AG10803 (cell line): Measurements from ENCODE around the gene PRKG2.

Experiments used
- DNase-seq: peaks from one replicate; pipeline ENCODE4 v3.0.0; 2010; ENCODE audit warnings: low read depth
- H3K4me3 ChIP-seq: 2 replicates; pipeline ENCODE4 v1.5.1; 2011; ENCODE audit warnings: mild to moderate bottlenecking, low read length, control low read depth
- CTCF ChIP-seq: conservative IDR thresholded peaks from 2 replicates; pipeline ENCODE4 v1.5.1; 2011; ENCODE audit warnings: mild to moderate bottlenecking, low read length, control low read depth, inconsistent platforms

The PRKG2 gene

GRCh38 chr4:81152839-81153713 is 61.9 kb downstream of the PRKG2 start:
- TF ChIP-seq CTCF: no peak
- no peak overlapping the region for H3K4me3 ChIP-seq

GRCh38 chr4:81149976-81150375 is 65.0 kb downstream of the PRKG2 start:
- no peak overlapping the region for H3K4me3 ChIP-seq
- no peak for DNase-seq
- no peak for TF ChIP-seq CTCF

More at GRCh38 chr4:81152839-81153713, 61.9 kb downstream of the PRKG2 start:
- DNase-seq: no peak

- no peak for TF ChIP-seq CTCF
- no peak for DNase-seq
- no peak overlapping the region for H3K4me3 ChIP-seq
Measured at GRCh38 chr4:81148576-81148975, 66.4 kb downstream of the PRKG2 start.

GRCh38 chr4:81146466-81146865 is 68.6 kb downstream of the PRKG2 start:
- TF ChIP-seq CTCF: no peak
- no peak overlapping the region for H3K4me3 ChIP-seq
- DNase-seq: no peak

- TF ChIP-seq CTCF: no peak
- no peak overlapping the region for H3K4me3 ChIP-seq
- DNase-seq: peak; percentile 5
Measured at GRCh38 chr4:81143183-81143582, 71.8 kb downstream of the PRKG2 start.

- TF ChIP-seq CTCF: no peak
- peak; percentile 83 for DNase-seq
- no peak overlapping the region for H3K4me3 ChIP-seq
Measured at GRCh38 chr4:81142744-81143143, 72.3 kb downstream of the PRKG2 start.

GRCh38 chr4:81137894-81138293 is 77.1 kb downstream of the PRKG2 start:
- H3K4me3 ChIP-seq: no peak overlapping the region
- no peak for DNase-seq
- TF ChIP-seq CTCF: no peak
